ENCODE results near the gene SIK2.

- TF ChIP-seq NFIC (IDR thresholded peaks at IDR 0.05) (no peak), RAD21 (IDR thresholded peaks at IDR 0.05; ENCODE audit: low read depth) (no peak), TEAD4 (IDR thresholded peaks at IDR 0.05) (no peak), TAF1 (IDR thresholded peaks at IDR 0.05; ENCODE audit: low read depth) (no peak), EP300 (IDR thresholded peaks at IDR 0.05; ENCODE audit: borderline replicate concordance) (no peak), YY1 (IDR thresholded peaks at IDR 0.05; ENCODE audit: low read depth) (no peak)
- TF ChIP-seq, protein P1, sequence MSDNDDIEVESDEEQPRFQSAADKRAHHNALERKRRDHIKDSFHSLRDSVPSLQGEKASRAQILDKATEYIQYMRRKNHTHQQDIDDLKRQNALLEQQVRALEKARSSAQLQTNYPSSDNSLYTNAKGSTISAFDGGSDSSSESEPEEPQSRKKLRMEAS (IDR thresholded peaks at IDR 0.05), result no peak
- TF ChIP-seq, protein P2, sequence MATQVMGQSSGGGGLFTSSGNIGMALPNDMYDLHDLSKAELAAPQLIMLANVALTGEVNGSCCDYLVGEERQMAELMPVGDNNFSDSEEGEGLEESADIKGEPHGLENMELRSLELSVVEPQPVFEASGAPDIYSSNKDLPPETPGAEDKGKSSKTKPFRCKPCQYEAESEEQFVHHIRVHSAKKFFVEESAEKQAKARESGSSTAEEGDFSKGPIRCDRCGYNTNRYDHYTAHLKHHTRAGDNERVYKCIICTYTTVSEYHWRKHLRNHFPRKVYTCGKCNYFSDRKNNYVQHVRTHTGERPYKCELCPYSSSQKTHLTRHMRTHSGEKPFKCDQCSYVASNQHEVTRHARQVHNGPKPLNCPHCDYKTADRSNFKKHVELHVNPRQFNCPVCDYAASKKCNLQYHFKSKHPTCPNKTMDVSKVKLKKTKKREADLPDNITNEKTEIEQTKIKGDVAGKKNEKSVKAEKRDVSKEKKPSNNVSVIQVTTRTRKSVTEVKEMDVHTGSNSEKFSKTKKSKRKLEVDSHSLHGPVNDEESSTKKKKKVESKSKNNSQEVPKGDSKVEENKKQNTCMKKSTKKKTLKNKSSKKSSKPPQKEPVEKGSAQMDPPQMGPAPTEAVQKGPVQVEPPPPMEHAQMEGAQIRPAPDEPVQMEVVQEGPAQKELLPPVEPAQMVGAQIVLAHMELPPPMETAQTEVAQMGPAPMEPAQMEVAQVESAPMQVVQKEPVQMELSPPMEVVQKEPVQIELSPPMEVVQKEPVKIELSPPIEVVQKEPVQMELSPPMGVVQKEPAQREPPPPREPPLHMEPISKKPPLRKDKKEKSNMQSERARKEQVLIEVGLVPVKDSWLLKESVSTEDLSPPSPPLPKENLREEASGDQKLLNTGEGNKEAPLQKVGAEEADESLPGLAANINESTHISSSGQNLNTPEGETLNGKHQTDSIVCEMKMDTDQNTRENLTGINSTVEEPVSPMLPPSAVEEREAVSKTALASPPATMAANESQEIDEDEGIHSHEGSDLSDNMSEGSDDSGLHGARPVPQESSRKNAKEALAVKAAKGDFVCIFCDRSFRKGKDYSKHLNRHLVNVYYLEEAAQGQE (IDR thresholded peaks at IDR 0.05; ENCODE audit: low read depth), result no peak
These were observed 35.9 kb upstream of the SIK2 start for GRCh38 chr11:111566324-111566723.

All from Ishikawa (cell line).